CD4-positive, alpha-beta T cell treated with Interleukin-2 at 100 ng/mL for 4 hours (primary cell): ENCODE results near the gene KDM8.

Source experiments
- DNase-seq: peaks from one replicate; pipeline ENCODE4 v3.0.0-alpha.2; 2020; ENCODE audit warnings: low spot score

Gene KDM8

GRCh38 chr16:27216297-27216885, 13.1 kb downstream of the KDM8 start:
- DNase-seq, result no peak

GRCh38 chr16:27217256-27217655, 13.9 kb downstream of the KDM8 start:
- DNase-seq, result no peak

GRCh38 chr16:27218756-27219155, 15.4 kb downstream of the KDM8 start:
- no peak for DNase-seq

GRCh38 chr16:27219161-27219560, 15.8 kb downstream of the KDM8 start:
- no peak for DNase-seq

GRCh38 chr16:27220120-27220519, 16.8 kb downstream of the KDM8 start:
- no peak for DNase-seq

- no peak for DNase-seq
Measured at GRCh38 chr16:27220527-27220926, 17.2 kb downstream of the KDM8 start.

- DNase-seq, result no peak
Measured at GRCh38 chr16:27220991-27221390, 17.7 kb downstream of the KDM8 start.

- DNase-seq, result no peak
Measured at GRCh38 chr16:27221576-27222248, 18.4 kb downstream of the KDM8 start.

GRCh38 chr16:27222249-27223225, 19.2 kb downstream of the KDM8 start:
- DNase-seq, result no peak

- DNase-seq, result no peak
Measured at GRCh38 chr16:27223226-27223610, 19.9 kb downstream of the KDM8 start.

GRCh38 chr16:27223701-27224100, 20.4 kb downstream of the KDM8 start:
- no peak for DNase-seq

GRCh38 chr16:27224271-27224737, 21.0 kb downstream of the KDM8 start:
- DNase-seq, result no peak

GRCh38 chr16:27224741-27225300, 21.5 kb downstream of the KDM8 start:
- no peak for DNase-seq

- DNase-seq, result no peak
Measured at GRCh38 chr16:27225536-27226360, 22.4 kb downstream of the KDM8 start.

- no peak for DNase-seq
Measured at GRCh38 chr16:27226476-27226875, 23.1 kb downstream of the KDM8 start.

GRCh38 chr16:27226976-27227705, 23.8 kb downstream of the KDM8 start:
- DNase-seq, result no peak

GRCh38 chr16:27228045-27228444, 24.7 kb downstream of the KDM8 start:
- DNase-seq, result no peak

GRCh38 chr16:27228621-27229501, 25.5 kb downstream of the KDM8 start:
- no peak for DNase-seq

- no peak for DNase-seq
Measured at GRCh38 chr16:27229891-27230470, 26.7 kb downstream of the KDM8 start.
